Rectal smooth muscle tissue (tissue), 1 donor: ENCODE data around the gene CD7.

Source experiments
- H3K27ac ChIP-seq: one replicate; pipeline ENCODE4 v1.7.0; 2013; ENCODE audit warnings: low read depth, low read length, inconsistent platforms
- H3K27me3 ChIP-seq: one replicate; pipeline ENCODE4 v1.7.0; 2013; ENCODE audit warnings: low read length; ENCODE audit not compliant: control insufficient read depth, insufficient read depth
- H3K36me3 ChIP-seq: one replicate; pipeline ENCODE4 v1.7.0; 2013; ENCODE audit warnings: low read length; ENCODE audit not compliant: control insufficient read depth, insufficient read depth
- H3K4me1 ChIP-seq: one replicate; pipeline ENCODE4 v1.7.0; 2013; ENCODE audit warnings: low read length; ENCODE audit not compliant: control insufficient read depth, insufficient read depth
- H3K4me3 ChIP-seq: one replicate; pipeline ENCODE4 v1.7.0; 2013; ENCODE audit warnings: low read length
- H3K9ac ChIP-seq: one replicate; pipeline ENCODE4 v1.7.0; 2013; ENCODE audit warnings: low read length

CD7 gene

DNA sequence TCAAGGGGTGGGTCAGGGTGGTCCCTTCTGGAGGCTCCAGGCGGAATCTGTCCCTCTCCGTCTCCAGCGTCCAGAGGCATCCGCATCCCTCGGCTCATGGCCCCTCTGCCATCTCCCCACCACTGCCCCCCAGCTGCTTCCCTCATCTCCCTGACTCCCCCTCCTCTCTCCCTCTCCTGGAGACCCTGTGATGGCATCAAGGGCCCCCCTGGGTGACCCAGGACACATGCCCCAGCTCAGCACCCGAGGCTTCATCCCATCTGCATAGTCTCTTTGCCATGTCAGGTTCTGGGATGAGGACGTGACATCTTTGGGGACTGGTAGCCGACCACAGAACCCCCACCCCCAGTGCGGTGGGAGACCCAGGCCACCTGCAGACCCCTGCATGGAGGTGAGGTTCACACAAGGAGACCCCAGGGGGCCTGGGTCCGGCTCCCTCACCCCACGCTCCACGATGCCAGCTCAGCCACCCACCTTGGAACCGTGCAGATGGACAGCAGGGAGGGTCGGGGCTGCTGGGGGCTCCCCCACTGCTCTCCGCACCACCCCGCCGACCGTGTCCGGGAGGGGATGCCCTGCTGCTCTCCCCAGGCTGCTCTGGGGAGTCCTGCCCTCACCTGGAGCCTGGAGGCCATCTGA is 12.4 kb upstream of the CD7 start:
- H3K27me3 ChIP-seq, result peaks cover 5% of the 10 kb centered on the region
- no peaks in the 10 kb centered on the region for H3K36me3 ChIP-seq
- peaks cover 11% of the 10 kb centered on the region for H3K4me1 ChIP-seq
- no peak overlapping the region for H3K27ac ChIP-seq
- no peak overlapping the region for H3K9ac ChIP-seq
- no peak overlapping the region for H3K4me3 ChIP-seq

DNA sequence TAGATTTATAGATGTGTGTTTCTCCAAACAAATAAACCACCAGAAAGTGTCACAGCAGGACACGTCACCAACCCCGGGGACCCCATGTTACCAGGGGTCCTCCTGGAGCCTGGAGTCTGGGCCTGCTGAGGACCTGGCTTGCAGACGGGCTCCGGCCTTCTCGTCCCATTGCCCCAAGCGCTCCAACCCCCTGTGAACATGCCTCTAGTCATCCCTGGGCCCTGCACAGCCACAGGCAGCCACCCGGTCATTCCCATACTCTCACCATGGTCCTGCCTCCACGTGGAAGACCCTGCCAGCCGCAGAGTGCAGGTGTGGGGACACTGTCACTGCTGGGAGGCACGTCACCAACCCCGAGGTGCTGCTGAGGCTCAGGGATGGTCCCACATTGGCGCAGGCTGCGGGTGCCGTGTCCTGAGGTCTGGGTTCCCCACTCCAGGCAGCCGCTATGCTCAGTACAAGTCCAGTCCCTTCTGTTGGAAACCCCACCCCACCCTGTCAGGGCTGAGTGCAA is 11.6 kb upstream of the CD7 start:
- H3K36me3 ChIP-seq, result no peaks in the 10 kb centered on the region
- H3K27me3 ChIP-seq, result peaks cover 5% of the 10 kb centered on the region
- H3K9ac ChIP-seq, result no peak overlapping the region
- H3K4me1 ChIP-seq, result peaks cover 6% of the 10 kb centered on the region
- H3K4me3 ChIP-seq, result peak overlapping the region; percentile 10
- no peak overlapping the region for H3K27ac ChIP-seq

DNA sequence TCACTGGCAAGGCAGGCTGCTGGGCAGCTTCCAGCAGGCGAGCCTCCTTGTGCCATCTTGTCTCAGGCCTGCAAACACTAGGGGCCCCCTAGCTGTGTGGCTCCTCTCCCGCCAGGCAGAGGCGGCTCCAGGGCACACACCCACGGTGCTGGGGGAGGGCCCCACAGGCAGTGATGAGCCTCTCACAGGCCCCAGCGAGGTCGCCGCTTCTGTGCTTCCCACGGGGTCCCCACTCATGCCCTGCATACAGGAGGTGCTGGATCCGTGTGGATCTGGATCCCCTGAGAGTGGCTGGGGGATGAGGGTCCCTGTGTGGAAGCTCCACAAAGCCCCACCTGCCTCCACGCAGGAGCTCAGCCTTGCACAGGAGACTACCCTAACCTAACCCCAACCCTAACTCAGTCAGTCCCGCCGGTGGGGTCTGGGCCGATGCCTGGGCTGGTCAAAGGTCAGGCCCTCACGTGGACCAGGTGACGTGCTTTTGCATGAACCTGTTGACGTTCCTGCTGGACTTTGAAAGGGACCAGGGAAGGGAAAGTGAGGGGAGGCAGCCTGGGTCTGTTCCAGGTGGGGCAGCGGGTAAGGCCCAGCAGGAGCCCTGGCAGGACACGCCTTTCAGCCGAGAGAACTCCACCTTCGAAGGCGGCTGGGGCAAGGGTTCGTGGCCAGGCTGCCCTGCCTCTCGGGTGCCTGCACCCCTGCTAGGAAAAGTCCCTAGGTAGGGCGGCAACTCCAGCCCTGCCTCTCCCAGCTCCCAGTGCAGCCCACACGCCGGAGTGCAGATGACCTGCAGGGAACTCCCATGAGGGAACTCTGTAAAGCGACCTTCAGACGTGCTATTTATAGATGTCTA is 11.0 kb upstream of the CD7 start:
- H3K4me1 ChIP-seq, result peaks cover 6% of the 10 kb centered on the region
- no peak overlapping the region for H3K27ac ChIP-seq
- H3K4me3 ChIP-seq, result no peak overlapping the region
- no peak overlapping the region for H3K9ac ChIP-seq
- H3K27me3 ChIP-seq, result peaks cover 5% of the 10 kb centered on the region
- no peaks in the 10 kb centered on the region for H3K36me3 ChIP-seq

DNA sequence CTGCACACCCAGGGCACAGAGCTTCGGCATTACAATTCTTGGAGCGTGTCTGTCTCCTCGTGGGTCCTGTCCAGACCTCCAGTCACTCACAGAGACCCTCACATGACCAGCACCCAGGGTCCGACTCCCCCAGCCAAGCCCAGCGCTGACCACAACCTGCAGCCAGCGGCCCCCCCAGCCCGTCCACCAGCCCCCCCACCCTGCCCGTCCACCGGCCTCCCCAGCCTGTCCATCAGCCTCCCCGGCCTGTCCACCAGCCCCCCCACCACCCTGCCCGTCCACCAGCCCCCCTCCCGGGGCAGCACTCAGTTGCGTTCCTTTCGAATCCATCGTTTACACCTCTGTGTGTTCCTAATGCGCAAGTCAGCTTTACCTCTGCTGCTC is 10.3 kb upstream of the CD7 start:
- Histone ChIP-seq H3K27ac (no peak overlapping the region), H3K36me3 (no peaks in the 10 kb centered on the region), H3K4me3 (no peak overlapping the region), H3K4me1 (peaks cover 6% of the 10 kb centered on the region), H3K27me3 (peaks cover 5% of the 10 kb centered on the region), H3K9ac (no peak overlapping the region)

DNA sequence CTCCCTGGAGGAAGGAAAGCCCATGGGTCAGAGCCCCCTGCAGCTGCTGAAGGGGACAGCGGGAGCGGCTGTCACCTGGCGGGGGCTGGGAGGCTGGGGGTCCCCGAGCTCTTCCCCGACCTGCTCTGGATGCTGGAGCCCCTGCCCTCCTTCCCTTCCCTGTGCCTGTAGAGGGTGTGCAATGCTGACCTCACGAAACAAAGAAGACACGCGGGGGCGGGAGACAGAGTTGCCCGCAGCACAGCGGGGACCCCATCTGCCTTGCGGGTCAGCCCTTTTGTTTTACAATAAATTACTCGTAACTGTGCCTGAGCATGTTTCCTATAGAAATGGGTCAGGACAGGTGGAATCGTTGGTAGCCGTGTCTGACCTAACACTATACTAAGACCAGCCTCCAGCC is 9.9 kb upstream of the CD7 start:
- Histone ChIP-seq H3K4me1 (peaks cover 6% of the 10 kb centered on the region), H3K27me3 (peaks cover 5% of the 10 kb centered on the region), H3K4me3 (no peak overlapping the region), H3K36me3 (no peaks in the 10 kb centered on the region), H3K9ac (no peak overlapping the region), H3K27ac (no peak overlapping the region)

DNA sequence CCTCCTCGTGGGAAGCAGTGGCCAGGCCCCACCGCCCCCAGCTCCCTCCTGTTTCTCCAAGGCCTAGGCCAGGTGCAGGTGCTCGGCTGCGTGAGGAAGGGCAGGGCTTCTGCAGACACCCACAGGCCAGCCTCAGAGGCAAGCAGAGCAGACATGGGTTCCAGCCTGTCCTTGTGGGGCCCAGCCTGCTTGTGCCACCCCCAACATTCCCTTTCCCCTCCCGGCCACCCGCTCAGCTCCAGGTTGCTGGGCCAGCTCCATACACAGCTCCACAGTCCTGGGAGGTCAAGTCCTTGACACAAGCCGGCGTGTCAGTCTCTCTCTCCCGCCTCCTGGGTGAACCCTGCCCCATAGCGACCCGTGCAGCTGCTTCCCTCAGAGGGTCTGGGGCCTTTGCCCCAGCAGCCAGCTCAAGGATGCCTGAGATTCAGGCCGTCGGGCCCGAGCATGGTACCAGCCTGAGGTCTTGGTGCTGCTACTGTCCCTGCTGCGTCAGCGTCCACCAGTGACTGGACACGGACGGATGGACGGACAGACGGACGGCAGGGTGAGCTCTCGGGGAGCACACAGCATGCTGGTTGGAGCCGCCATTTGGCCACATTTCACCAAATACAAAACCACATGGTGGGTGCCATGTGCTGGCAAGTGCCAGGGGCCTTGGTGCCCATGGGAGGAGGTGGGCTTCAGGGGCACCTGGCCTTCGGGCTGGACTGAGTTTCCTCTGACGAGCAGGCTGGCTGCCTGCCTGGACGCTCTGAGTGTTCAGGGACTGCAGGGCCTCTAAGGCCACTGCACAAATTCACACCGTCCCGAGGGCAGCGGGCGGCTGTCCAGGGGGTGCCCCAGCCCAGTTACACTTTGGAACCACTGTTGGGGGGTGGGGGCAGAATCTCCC is 8.1 kb upstream of the CD7 start:
- peaks cover 3% of the 10 kb centered on the region for H3K27me3 ChIP-seq
- H3K9ac ChIP-seq, result no peak overlapping the region
- H3K36me3 ChIP-seq, result no peaks in the 10 kb centered on the region

DNA sequence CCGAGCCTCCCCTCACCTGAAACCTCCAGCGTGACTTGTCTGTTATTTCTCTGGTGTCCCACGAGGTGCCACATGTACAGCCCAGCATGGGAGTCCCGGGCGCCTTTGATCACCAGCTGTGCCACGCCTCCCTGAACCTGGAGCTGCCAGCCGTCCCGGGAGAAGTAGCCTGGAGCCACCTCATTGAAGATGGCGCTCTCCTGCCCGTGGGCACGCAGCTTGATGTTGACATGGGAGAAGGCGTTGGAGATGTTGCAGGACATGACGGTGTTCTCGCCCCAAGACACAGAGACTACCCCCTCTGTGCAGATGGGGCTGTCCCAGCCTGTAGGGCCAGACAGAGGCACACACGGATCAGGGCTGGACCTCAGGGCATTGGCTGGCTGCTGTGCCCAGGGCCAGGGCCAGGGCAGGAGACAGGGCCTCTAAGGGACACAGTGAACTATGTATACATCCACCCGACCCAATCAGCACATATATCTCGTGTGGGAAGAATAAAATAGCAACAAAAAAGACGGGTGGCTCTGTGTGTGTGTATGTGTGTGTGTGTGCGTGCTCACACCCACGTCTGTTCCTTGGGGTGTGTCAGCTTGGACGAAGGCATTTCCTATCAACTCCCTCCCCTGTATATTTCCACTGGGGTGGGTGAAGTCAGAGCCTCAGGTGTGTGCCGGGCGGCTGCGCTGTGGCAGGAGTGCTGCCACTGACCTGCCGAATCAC is 7.3 kb upstream of the CD7 start:
- H3K4me3 ChIP-seq, result no peak overlapping the region
- no peak overlapping the region for H3K9ac ChIP-seq
- H3K27me3 ChIP-seq, result no peaks in the 10 kb centered on the region
- H3K36me3 ChIP-seq, result no peaks in the 10 kb centered on the region
- H3K4me1 ChIP-seq, result no peaks in the 10 kb centered on the region
- no peak overlapping the region for H3K27ac ChIP-seq

More for the DNA sequence above, 8.1 kb upstream of the CD7 start:
- H3K4me1 ChIP-seq, result peaks cover 6% of the 10 kb centered on the region
- no peak overlapping the region for H3K4me3 ChIP-seq
- no peak overlapping the region for H3K27ac ChIP-seq

DNA sequence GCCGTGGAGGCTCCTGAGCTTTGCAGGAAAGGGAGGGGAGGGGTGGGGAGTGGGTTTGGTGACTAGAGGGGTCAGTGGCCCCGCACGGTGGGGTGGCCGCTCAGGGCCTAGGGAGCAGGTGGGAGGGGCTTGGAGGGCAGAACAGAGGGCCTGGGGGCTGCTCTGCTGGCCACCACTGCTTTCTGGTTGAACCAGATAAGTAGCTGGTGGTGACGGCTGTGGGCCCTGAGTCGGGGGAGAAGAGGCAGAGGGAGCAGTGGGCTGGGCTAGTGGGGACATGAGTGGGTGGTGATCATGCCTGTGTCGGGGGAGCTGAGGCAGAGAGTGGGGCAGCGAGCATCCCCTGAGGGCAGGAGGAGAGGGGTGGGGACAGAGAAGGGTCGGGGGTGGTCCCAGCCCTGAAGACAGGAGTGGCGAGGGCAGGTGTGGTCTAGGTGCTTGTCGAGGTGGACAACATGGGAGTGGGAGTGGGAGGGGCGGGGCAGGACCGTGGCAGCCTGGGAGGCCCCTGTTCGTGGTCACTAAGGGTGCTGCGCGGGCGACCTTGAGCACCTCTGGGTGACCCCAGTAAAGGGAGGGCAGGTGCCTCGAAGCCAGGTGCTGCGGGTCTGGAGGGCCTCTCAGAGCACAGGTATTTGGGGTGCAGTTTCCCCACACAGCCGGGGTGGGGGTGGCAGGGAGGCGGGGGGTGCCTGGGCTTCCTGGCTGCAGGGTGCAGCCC is 6.3 kb upstream of the CD7 start:
- H3K27ac ChIP-seq, result no peak overlapping the region
- H3K36me3 ChIP-seq, result no peaks in the 10 kb centered on the region
- H3K27me3 ChIP-seq, result no peaks in the 10 kb centered on the region
- H3K4me1 ChIP-seq, result no peaks in the 10 kb centered on the region
- H3K9ac ChIP-seq, result no peak overlapping the region
- H3K4me3 ChIP-seq, result no peak overlapping the region

DNA sequence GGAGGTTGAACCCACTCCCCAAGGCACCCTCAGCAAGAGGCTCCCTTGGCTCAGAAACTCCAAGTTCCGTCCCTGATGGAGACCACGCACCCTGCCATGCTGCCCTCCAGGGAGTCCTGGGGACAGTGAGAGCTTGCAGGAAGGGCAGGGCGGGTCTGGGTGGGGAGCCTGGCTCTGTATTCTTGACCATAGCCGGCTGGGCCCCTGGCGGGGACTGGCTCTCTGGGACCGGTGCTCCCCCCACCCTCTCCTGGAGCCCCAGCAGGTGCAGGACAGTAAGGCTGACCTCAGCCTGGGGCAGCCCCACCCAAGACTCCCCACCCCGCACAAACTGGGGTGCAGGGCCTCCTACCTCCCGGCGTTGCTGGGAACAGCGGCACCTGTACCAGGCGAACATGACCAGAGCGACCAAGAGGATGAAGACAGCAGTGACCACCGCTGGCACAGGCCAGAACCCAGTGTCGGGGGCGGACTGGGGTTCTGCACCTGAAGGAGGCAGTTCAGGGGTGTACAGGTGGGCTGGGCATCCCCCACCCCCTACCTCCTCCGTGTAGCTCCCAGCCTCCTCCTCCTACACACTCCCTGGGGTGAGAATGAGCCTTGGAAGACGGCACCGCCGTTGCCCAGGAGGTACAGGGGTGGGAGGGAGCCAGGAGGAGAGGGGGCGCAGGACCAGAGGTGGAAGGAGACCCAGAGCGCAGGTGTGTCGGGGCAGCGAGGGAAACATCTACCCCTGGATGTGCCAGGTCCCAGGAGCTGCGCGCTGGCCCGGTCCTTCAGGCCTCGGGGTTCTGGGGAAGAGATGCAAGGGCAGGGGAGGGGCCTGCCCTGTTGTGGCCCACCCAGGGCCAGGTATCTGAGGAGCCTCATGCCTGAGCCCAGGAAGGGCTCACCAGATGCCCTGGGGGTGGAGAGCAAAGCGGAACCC is 5.4 kb upstream of the CD7 start:
- no peaks in the 10 kb centered on the region for H3K4me1 ChIP-seq
- no peaks in the 10 kb centered on the region for H3K36me3 ChIP-seq
- H3K27ac ChIP-seq, result no peak overlapping the region
- no peak overlapping the region for H3K9ac ChIP-seq
- no peaks in the 10 kb centered on the region for H3K27me3 ChIP-seq
- no peak overlapping the region for H3K4me3 ChIP-seq

DNA sequence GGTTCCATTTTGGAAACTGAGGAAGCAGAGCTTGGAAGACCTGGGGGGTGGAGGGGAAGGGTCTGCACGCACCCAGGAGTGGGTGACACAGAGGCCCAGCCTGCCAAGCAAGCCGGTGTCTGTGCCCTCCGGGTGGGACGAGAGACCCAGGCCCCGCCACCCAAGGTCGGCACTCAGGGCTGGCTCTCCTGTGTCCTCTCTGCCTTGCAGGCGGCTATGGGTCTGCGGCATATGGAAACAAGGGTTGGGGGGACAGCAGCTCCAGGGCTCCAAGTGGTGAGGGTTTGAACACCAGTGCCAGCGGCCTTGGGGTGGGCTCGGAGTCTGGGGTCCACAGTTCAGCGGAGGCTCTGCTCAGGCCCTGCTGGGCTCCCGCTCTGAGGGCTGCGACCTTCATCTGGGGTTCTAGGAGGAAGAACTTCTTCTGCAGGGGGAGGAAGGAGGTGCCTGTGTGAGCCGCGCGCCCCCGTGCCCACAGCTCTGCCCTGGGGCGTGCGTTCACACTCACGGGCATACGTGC is 4.6 kb upstream of the CD7 start:
- H3K9ac ChIP-seq, result no peak overlapping the region
- no peak overlapping the region for H3K4me3 ChIP-seq
- no peaks in the 10 kb centered on the region for H3K4me1 ChIP-seq
- no peaks in the 10 kb centered on the region for H3K36me3 ChIP-seq
- no peaks in the 10 kb centered on the region for H3K27me3 ChIP-seq
- H3K27ac ChIP-seq, result no peak overlapping the region
